Chondrocyte (in vitro differentiated cells): ENCODE data around the gene SLC6A11. TPM values are rescaled to one million over a fixed set of nuclear protein-coding genes. Genes with fewer than 3 reads are reported as not detected.

ENCODE experiments used
- DNase-seq: peaks from one replicate; pipeline ENCODE4 v3.0.0; 2021; ENCODE audit warnings: mixed read lengths, low spot score
- H3K27ac Mint-ChIP-seq: one replicate; pipeline ENCODE4 v1.8.0; 2021; ENCODE audit warnings: mild to moderate bottlenecking, moderate library complexity, mixed read lengths; ENCODE audit not compliant: unreplicated experiment
- H3K27me3 Mint-ChIP-seq: 2 replicates; pipeline ENCODE4 v1.8.0; 2021; ENCODE audit warnings: low read depth, mixed read lengths
- H3K36me3 Mint-ChIP-seq: 2 replicates; pipeline ENCODE4 v1.8.0; 2021; ENCODE audit warnings: low read depth, mixed read lengths
- H3K4me1 Mint-ChIP-seq: 2 replicates; pipeline ENCODE4 v1.8.0; 2021; ENCODE audit warnings: low read depth, mild to moderate bottlenecking, mixed read lengths
- H3K4me3 Mint-ChIP-seq: one replicate; pipeline ENCODE4 v1.8.0; 2021; ENCODE audit warnings: mild to moderate bottlenecking, moderate library complexity, mixed read lengths; ENCODE audit not compliant: unreplicated experiment
- H3K9me3 Mint-ChIP-seq: 2 replicates; pipeline ENCODE4 v1.8.0; 2021; ENCODE audit warnings: low read depth, mixed read lengths
- total RNA-seq: library from RNA; stranded (reverse); gene quantifications from 3 replicates; pipeline ENCODE4 v1.2.1, GENCODE V29; 2021
- TF ChIP-seq, protein P1 (sequence below): fragments of 200-600 bp; sonication (generic); IDR thresholded peaks from 2 replicates; pipeline ENCODE4 v1.5.0; 2021; ENCODE audit warnings: antibody characterized with exemption, mild to moderate bottlenecking, moderate library complexity

SLC6A11 gene
- total RNA-seq, 1 donor from 2014 or later, result not detected

DNA sequence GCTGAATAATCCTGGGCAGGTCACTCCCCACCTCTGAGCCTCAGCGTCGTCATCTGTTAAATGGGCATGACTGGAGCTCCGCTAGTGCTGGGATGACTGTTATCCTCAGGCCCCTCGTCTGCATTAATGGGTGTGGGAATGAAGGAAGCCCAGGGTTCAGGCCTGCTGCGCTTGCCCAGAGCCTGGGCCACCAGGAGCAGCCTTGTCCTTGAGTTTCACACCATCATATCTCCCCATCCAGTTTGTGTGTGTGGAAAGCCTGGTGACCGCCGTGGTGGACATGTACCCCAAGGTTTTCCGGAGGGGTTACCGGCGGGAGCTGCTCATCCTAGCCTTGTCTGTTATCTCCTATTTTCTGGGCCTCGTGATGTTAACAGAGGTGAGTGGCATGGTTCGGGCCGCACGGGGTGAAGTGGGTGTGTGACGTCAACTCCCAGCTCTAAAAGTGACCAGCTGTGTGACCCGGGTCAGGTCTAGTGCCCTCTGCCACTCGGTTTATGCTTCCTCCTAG lies 113.0 kb downstream of the SLC6A11 start:
- Mint-ChIP-seq H3K4me3 (no peak overlapping the region), H3K27ac (no peak overlapping the region), H3K4me1 (peaks cover 14% of the 10 kb centered on the region), H3K36me3 (peaks cover 1% of the 10 kb centered on the region), H3K27me3 (peaks cover 19% of the 10 kb centered on the region), H3K9me3 (peaks cover 5% of the 10 kb centered on the region)
- no peak for DNase-seq
- TF ChIP-seq, protein P1, sequence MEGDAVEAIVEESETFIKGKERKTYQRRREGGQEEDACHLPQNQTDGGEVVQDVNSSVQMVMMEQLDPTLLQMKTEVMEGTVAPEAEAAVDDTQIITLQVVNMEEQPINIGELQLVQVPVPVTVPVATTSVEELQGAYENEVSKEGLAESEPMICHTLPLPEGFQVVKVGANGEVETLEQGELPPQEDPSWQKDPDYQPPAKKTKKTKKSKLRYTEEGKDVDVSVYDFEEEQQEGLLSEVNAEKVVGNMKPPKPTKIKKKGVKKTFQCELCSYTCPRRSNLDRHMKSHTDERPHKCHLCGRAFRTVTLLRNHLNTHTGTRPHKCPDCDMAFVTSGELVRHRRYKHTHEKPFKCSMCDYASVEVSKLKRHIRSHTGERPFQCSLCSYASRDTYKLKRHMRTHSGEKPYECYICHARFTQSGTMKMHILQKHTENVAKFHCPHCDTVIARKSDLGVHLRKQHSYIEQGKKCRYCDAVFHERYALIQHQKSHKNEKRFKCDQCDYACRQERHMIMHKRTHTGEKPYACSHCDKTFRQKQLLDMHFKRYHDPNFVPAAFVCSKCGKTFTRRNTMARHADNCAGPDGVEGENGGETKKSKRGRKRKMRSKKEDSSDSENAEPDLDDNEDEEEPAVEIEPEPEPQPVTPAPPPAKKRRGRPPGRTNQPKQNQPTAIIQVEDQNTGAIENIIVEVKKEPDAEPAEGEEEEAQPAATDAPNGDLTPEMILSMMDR, result no peak

DNA sequence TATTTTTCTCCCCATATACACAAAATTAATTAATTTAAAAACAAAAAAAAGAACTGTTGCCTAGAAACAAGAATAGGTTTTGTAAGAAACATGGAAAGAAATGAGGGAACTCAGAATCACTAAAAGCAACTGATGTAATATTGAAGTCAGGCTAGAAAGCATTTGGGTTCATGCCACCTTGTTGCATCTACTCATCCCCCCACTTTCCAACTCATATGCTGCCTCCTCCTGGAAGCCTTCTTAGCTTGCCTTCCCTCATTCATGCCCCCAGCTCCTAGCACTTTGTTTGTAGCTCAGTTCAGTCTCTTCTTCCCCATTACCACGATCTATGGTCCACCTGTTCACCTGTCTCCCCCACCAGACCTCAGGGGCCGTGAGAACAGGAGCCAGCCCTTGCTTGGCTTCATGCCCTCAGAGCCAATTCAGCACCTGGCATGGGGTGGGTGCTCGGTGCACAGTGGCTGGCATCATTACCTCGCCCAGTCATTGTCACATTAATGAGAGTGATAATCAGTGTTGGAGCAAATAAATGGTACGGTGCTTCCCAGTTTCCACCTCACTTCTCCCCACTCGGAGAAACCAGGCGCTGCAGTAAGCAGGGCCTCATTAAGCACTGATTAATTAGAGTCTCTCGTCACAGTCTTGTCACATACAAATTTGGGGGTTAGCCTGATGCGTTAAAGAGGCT lies 114.1 kb downstream of the SLC6A11 start:
- Mint-ChIP-seq H3K4me1 (peaks cover 18% of the 10 kb centered on the region), H3K4me3 (no peak overlapping the region), H3K27me3 (peaks cover 13% of the 10 kb centered on the region), H3K36me3 (no peaks in the 10 kb centered on the region), H3K27ac (no peak overlapping the region), H3K9me3 (no peaks in the 10 kb centered on the region)
- TF ChIP-seq, protein P1, result no peak
- DNase-seq, result no peak

DNA sequence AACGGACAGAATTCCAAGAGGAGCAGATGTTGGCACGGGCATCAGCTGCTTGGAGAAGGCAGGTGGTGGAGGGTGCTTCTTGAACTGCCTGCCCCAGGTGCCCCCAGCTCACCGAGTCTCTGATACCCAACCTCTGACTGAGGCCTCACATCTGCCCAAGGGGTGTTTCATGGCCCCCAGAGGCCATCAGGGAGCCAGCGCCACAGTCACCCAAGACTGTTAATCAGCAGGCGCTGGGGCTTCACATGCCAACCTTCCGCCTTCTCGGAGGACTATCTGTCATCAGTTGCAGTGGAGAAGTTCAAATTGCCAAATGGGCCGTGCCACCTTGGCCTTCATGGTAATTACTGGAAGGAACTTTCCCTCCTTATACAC lies 114.6 kb downstream of the SLC6A11 start:
- TF ChIP-seq, protein P1, result no peak
- H3K4me3 Mint-ChIP-seq, result no peak overlapping the region
- no peak overlapping the region for H3K27ac Mint-ChIP-seq
- DNase-seq, result no peak
- peaks cover 18% of the 10 kb centered on the region for H3K4me1 Mint-ChIP-seq
- H3K9me3 Mint-ChIP-seq, result no peaks in the 10 kb centered on the region
- no peaks in the 10 kb centered on the region for H3K36me3 Mint-ChIP-seq
- H3K27me3 Mint-ChIP-seq, result peaks cover 13% of the 10 kb centered on the region

DNA sequence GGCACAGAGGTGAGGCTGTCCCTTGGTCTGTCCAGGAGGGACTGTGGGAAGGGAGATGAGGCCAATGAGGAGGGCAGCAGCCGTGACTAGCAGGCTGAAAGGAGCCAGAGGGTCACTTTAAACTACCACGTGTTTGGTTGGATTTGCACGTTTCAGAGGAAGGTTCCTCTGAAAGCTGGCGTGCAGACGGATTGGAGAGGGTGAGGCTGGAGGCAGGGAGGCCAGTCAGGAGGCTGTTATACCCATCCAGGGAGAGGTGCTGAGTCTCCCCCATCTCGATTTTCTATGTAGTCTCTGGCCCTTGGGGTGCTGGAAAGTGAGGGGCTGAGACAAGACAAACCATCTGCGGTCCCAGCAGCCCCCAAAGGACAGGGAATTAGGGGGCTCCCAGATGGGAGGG lies 116.6 kb downstream of the SLC6A11 start:
- H3K27ac Mint-ChIP-seq, result no peak overlapping the region
- H3K27me3 Mint-ChIP-seq, result peaks cover 14% of the 10 kb centered on the region
- no peak for DNase-seq

DNA sequence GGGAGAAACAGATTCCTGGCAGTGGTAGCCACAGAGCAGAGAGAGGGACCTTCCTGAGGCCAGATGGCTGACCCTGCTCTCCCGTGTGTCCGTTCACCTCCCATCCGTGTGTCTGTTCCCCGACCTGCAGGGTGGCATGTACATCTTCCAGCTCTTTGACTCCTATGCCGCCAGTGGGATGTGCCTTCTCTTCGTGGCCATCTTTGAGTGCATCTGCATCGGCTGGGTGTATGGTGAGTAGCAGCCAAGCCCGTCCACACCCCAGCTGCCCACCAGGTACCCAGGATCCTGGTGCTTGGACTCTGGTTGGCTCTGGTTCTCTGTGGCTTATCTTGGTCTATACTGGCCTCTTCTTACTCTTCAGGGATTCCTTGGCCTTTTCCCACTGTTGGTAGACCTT lies 117.0 kb downstream of the SLC6A11 start:
- H3K4me3 Mint-ChIP-seq, result no peak overlapping the region
- no peaks in the 10 kb centered on the region for H3K9me3 Mint-ChIP-seq
- H3K27ac Mint-ChIP-seq, result no peak overlapping the region
- H3K4me1 Mint-ChIP-seq, result peaks cover 13% of the 10 kb centered on the region
- DNase-seq, result no peak
- peaks cover 15% of the 10 kb centered on the region for H3K27me3 Mint-ChIP-seq
- H3K36me3 Mint-ChIP-seq, result no peaks in the 10 kb centered on the region
- TF ChIP-seq, protein P1, result no peak

More for the DNA sequence above, 116.6 kb downstream of the SLC6A11 start:
- Mint-ChIP-seq H3K9me3 (no peaks in the 10 kb centered on the region), H3K36me3 (no peaks in the 10 kb centered on the region), H3K4me1 (peaks cover 13% of the 10 kb centered on the region), H3K4me3 (no peak overlapping the region)
- TF ChIP-seq, protein P1, result no peak
